Ishikawa (cell line): ENCODE results near the gene TPK1.

Experiments
- CEBPB ChIP-seq: IDR thresholded peaks from 2 replicates; pipeline ENCODE4 v1.6.1; 2012
- CREB1 ChIP-seq: IDR thresholded peaks from 2 replicates; pipeline ENCODE4 v1.6.1; 2012; ENCODE audit warnings: low read depth
- EGR1 ChIP-seq: IDR thresholded peaks from 2 replicates; pipeline ENCODE4 v1.6.1; 2012
- EP300 ChIP-seq: IDR thresholded peaks from 2 replicates; pipeline ENCODE4 v1.6.1; 2012; ENCODE audit warnings: borderline replicate concordance
- FOXM1 ChIP-seq: IDR thresholded peaks from 2 replicates; pipeline ENCODE4 v1.6.1; 2012; ENCODE audit warnings: low read depth, borderline replicate concordance
- MAX ChIP-seq: IDR thresholded peaks from 2 replicates; pipeline ENCODE4 v1.6.1; 2012
- NFIC ChIP-seq: IDR thresholded peaks from 2 replicates; pipeline ENCODE4 v1.6.1; 2012
- RAD21 ChIP-seq: IDR thresholded peaks from 2 replicates; pipeline ENCODE4 v1.6.1; 2012; ENCODE audit warnings: low read depth
- TEAD4 ChIP-seq: IDR thresholded peaks from 2 replicates; pipeline ENCODE4 v1.6.1; 2012
- YY1 ChIP-seq: IDR thresholded peaks from 2 replicates; pipeline ENCODE4 v1.6.1; 2012; ENCODE audit warnings: low read depth
- ZBTB7A ChIP-seq: IDR thresholded peaks from 2 replicates; pipeline ENCODE4 v1.6.1; 2012; ENCODE audit warnings: low read depth
- TF ChIP-seq, protein P1 (sequence below): IDR thresholded peaks from 2 replicates; pipeline ENCODE4 v1.6.1; 2012; ENCODE audit warnings: low read depth, mild to moderate bottlenecking

DNA sequence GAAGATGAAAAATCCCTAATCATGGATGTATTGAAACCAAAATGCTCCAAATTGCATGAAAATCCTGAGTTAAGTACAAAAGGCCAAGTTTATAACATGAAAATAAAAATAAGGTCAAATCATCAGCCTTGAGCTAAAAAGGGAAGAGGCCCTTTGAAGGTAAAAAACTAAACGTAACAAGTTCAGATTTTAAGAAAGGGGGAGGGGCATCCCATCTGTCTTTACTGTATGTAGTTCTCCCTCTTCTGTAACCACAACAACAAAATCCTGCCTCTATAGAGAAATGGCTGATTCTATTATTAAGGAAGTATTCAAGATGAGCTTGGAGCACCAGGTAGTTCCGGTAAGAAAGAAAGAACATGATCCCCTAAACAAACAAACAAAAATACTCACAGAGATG lies 64.7 kb downstream of the TPK1 start:
- TF ChIP-seq YY1 (no peak), FOXM1 (no peak), TEAD4 (no peak), CREB1 (no peak), CEBPB (no peak), MAX (no peak), EP300 (no peak), EGR1 (no peak), ZBTB7A (no peak), RAD21 (no peak), NFIC (no peak)
- TF ChIP-seq, protein P1, sequence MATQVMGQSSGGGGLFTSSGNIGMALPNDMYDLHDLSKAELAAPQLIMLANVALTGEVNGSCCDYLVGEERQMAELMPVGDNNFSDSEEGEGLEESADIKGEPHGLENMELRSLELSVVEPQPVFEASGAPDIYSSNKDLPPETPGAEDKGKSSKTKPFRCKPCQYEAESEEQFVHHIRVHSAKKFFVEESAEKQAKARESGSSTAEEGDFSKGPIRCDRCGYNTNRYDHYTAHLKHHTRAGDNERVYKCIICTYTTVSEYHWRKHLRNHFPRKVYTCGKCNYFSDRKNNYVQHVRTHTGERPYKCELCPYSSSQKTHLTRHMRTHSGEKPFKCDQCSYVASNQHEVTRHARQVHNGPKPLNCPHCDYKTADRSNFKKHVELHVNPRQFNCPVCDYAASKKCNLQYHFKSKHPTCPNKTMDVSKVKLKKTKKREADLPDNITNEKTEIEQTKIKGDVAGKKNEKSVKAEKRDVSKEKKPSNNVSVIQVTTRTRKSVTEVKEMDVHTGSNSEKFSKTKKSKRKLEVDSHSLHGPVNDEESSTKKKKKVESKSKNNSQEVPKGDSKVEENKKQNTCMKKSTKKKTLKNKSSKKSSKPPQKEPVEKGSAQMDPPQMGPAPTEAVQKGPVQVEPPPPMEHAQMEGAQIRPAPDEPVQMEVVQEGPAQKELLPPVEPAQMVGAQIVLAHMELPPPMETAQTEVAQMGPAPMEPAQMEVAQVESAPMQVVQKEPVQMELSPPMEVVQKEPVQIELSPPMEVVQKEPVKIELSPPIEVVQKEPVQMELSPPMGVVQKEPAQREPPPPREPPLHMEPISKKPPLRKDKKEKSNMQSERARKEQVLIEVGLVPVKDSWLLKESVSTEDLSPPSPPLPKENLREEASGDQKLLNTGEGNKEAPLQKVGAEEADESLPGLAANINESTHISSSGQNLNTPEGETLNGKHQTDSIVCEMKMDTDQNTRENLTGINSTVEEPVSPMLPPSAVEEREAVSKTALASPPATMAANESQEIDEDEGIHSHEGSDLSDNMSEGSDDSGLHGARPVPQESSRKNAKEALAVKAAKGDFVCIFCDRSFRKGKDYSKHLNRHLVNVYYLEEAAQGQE: no peak
